LNCAP (cell line): ENCODE data around the gene TDRD7.

Experiments
- CTCF ChIP-seq: fragments of 450-650 bp; IDR thresholded peaks from 2 replicates; pipeline ENCODE4 v1.5.1; 2017; ENCODE audit warnings: mild to moderate bottlenecking

TDRD7 gene

GRCh38 chr9:97415146-97415545, 3.2 kb downstream of the TDRD7 start:
- no peak for TF ChIP-seq CTCF

DNA sequence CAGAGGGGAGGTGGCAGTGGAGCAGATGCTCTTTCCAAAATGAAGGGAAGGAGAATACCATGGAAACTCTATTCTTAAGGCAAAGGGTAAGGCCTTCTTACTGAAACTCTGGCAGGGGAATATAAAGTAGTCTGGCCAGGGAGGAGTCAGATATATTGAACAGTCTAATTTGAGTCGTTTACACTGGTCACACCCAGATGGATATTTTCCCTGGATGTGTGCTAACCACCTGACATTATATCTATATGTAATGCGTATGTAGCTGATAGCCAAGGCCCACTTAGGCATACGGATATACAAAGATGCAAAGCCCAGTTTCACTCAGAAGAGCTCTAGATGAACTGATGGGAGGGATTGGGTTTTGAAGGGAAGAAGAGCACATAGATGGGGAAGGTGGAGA, 7.0 kb downstream of the TDRD7 start:
- no peak for TF ChIP-seq CTCF

- no peak for TF ChIP-seq CTCF
Measured at GRCh38 chr9:97419309-97419867, 7.5 kb downstream of the TDRD7 start.

- TF ChIP-seq CTCF = no peak
Measured at GRCh38 chr9:97425336-97425972, 13.6 kb downstream of the TDRD7 start.

- TF ChIP-seq CTCF = no peak
Measured at GRCh38 chr9:97425973-97426336, 14.1 kb downstream of the TDRD7 start.

- no peak for TF ChIP-seq CTCF
Measured at GRCh38 chr9:97427885-97428284, 16.0 kb downstream of the TDRD7 start.

DNA sequence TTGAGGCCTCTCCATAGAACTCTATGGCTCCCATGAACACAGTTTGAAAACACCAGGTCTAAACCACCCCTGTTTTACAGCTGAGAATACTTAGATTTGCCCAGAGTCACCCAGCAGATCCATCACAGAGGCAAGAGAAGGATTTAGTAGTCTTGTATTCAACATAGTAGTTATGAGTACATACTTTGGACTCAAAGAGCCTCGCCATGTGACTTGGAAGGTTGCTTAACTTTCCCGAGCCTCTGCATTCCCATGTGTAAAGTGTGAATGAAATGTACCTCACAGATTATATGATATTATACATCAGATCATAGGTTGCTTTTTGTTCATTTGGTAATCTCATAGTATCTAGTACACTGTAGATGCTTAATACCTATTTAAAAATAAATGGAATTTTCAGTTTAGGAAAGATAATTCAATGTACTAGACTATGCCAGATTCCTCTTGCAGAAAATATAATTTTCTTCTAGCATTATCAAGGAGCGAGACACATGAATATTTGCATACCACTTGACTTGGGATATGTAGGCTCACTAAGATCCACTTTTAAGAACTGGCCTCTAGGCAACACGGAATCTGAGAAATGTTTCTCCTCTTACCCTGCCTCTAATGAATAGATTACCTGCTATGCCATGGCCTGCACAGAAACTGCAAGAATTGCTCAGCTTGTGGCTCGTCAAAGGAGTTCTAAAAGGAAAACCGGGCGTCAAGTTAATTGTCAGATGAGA, 18.6 kb downstream of the TDRD7 start:
- no peak for TF ChIP-seq CTCF
